HG03354 (cell line): Measurements from ENCODE around the gene FAM131C.
"Not testable (repeated sequence)": the region's sequence is repeated elsewhere in the genome, so short reads cannot be mapped to it uniquely, and the experiment has no call there.

Experiments
- ATAC-seq: cut with Tn5 transposase; IDR thresholded peaks from one replicate; pipeline ENCODE4 v1.9.1; 2021; ENCODE audit warnings: mild to moderate bottlenecking; ENCODE audit not compliant: unreplicated experiment, poor library complexity, severe bottlenecking

Gene FAM131C

GRCh38 chr1:16063921-16064320 lies 9.5 kb downstream of the FAM131C start:
- ATAC-seq, result no peak

- ATAC-seq, result no peak
Observed at GRCh38 chr1:16063226-16063829, 10.1 kb downstream of the FAM131C start.

- ATAC-seq, result not testable (repeated sequence)
Observed at GRCh38 chr1:16062687-16063075, 10.8 kb downstream of the FAM131C start.

- ATAC-seq, result not testable (repeated sequence)
Observed at GRCh38 chr1:16061989-16062686, 11.3 kb downstream of the FAM131C start.

- ATAC-seq, result no peak
Observed at GRCh38 chr1:16061266-16061665, 12.2 kb downstream of the FAM131C start.

GRCh38 chr1:16058394-16059120 lies 14.9 kb downstream of the FAM131C start:
- ATAC-seq, result not testable (repeated sequence)

GRCh38 chr1:16057314-16057915 lies 16.0 kb downstream of the FAM131C start:
- not testable (repeated sequence) for ATAC-seq

GRCh38 chr1:16056521-16056912 lies 16.9 kb downstream of the FAM131C start:
- ATAC-seq, result not testable (repeated sequence)

- ATAC-seq, result peak; percentile 77
Observed at GRCh38 chr1:16055613-16056520, 17.6 kb downstream of the FAM131C start.

- no peak for ATAC-seq
Observed at GRCh38 chr1:16054598-16055540, 18.6 kb downstream of the FAM131C start.

GRCh38 chr1:16053781-16054502 lies 19.5 kb downstream of the FAM131C start:
- ATAC-seq, result no peak

GRCh38 chr1:16051949-16052348 lies 21.5 kb downstream of the FAM131C start:
- ATAC-seq, result not testable (repeated sequence)

GRCh38 chr1:16051039-16051438 lies 22.4 kb downstream of the FAM131C start:
- no peak for ATAC-seq

- ATAC-seq, result no peak
Observed at GRCh38 chr1:16050328-16050727, 23.1 kb downstream of the FAM131C start.

- ATAC-seq, result no peak
Observed at GRCh38 chr1:16048573-16049189, 24.8 kb downstream of the FAM131C start.

- no peak for ATAC-seq
Observed at GRCh38 chr1:16047791-16048475, 25.5 kb downstream of the FAM131C start.

GRCh38 chr1:16046842-16047241 lies 26.6 kb downstream of the FAM131C start:
- ATAC-seq, result no peak
